ENCODE measurements around the gene FUBP1. TPM values are rescaled to one million over a fixed set of nuclear protein-coding genes. Genes with fewer than 3 reads are reported as not detected.

FUBP1 gene
- total RNA-seq, 1 donor from 2014 or later = 81.2 TPM

DNA sequence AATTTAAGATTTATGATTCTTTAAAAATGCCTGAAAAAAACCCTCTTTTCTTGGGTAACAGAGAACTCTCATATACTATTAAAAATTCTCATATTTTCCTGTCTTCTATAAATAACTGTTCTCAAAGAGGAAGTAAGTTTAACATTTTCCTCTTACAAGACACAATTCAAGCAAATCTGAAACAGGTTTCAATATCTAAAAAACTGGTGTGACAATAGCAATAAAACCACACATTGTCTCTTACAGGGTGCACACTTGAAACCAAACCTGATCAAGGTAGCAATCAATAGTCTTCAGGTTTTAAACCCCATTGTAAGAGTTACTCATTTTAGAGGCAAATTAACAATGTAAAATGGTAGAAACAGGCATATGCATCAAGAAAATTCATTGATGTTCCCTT lies 28.0 kb downstream of the FUBP1 start:
- TF ChIP-seq, protein P1, sequence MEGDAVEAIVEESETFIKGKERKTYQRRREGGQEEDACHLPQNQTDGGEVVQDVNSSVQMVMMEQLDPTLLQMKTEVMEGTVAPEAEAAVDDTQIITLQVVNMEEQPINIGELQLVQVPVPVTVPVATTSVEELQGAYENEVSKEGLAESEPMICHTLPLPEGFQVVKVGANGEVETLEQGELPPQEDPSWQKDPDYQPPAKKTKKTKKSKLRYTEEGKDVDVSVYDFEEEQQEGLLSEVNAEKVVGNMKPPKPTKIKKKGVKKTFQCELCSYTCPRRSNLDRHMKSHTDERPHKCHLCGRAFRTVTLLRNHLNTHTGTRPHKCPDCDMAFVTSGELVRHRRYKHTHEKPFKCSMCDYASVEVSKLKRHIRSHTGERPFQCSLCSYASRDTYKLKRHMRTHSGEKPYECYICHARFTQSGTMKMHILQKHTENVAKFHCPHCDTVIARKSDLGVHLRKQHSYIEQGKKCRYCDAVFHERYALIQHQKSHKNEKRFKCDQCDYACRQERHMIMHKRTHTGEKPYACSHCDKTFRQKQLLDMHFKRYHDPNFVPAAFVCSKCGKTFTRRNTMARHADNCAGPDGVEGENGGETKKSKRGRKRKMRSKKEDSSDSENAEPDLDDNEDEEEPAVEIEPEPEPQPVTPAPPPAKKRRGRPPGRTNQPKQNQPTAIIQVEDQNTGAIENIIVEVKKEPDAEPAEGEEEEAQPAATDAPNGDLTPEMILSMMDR (conservative IDR thresholded peaks at IDR 0.05; ENCODE audit: low read depth, low read length) = no peak
- DNase-seq (ENCODE audit: low read depth) = no peak
- no peak overlapping the region for H3K4me3 ChIP-seq (ENCODE audit: low read depth, low read length)

- TF ChIP-seq, protein P1 (conservative IDR thresholded peaks at IDR 0.05; ENCODE audit: low read depth, low read length) = peak; percentile 31
- no peak overlapping the region for H3K4me3 ChIP-seq (ENCODE audit: low read depth, low read length)
- no peak for DNase-seq (ENCODE audit: low read depth)
These were observed 29.9 kb downstream of the FUBP1 start for GRCh38 chr1:77948841-77949424.

DNA sequence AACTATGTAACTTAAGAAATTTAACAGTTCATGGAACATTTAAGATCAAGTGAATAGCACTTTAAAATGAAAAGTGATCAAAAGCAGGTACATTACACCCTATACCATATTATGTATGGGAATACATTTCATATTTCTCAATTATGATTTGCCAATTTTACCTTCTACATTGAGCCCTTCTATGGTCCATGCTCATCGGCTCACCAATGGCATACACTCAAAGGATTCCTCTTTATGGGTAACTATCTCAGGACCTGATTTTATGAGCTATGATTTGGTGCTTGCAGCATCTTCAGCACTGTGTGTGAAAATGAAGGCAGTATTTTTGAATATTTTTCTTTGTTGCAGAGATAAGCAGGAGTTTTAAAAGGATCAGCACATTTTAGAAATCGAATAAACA lies 33.5 kb downstream of the FUBP1 start:
- TF ChIP-seq, protein P1 (conservative IDR thresholded peaks at IDR 0.05; ENCODE audit: low read depth, low read length) = no peak
- H3K4me3 ChIP-seq (ENCODE audit: low read depth, low read length) = no peak overlapping the region
- no peak for DNase-seq (ENCODE audit: low read depth)

DNA sequence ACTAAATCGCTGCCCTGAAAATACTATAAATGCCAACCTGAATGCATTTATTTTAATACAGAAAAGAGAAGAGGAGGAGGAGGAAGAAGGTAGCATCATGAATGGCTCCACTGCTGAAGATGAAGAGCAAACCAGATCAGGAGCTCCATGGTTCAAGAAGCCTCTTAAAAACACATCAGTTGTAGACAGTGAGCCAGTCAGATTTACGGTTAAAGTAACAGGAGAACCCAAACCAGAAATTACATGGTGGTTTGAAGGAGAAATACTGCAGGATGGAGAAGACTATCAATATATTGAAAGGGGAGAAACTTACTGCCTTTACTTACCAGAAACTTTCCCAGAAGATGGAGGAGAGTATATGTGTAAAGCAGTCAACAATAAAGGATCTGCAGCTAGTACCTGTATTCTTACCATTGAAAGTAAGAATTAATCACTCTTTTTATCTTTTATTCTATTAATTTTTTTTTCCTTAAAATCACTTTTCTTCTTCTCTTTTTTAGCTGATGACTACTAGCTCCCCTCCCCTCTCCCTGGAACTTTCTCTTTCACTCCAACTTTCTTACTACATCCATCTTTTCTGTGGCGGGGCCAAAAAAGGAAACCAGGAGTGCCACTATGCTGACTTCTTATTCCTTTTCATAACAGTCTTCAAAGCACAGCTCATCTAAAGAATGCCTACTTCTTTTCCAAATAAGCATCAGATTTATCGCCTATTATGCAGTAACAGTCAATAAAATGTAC lies 36.3 kb downstream of the FUBP1 start:
- TF ChIP-seq, protein P1 (conservative IDR thresholded peaks at IDR 0.05; ENCODE audit: low read depth, low read length) = no peak
- DNase-seq (ENCODE audit: low read depth) = no peak
- no peak overlapping the region for H3K4me3 ChIP-seq (ENCODE audit: low read depth, low read length)

GRCh38 chr1:77940921-77941570 lies 37.8 kb downstream of the FUBP1 start:
- no peak overlapping the region for H3K4me3 ChIP-seq (ENCODE audit: low read depth, low read length)
- DNase-seq (ENCODE audit: low read depth) = no peak
- TF ChIP-seq, protein P1 (conservative IDR thresholded peaks at IDR 0.05; ENCODE audit: low read depth, low read length) = no peak

DNA sequence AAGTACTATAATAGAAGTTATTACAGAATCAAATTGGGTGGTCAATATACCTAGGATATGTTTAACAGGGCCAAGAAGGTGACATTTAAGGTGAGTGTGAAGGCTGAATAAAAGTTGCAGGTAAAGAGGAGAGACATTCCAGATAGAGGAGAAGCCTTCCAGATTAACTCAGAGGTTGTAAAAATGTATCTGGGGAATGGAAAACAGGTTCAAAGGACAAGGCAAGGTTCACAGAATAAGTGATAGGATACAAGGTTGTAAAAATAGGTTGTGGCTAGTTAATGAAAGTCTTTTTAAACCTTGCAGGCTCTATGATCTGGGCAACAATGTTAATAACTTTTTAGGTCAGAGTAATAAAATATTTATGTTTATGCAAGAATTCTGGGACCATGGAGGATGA lies 40.2 kb downstream of the FUBP1 start:
- DNase-seq (ENCODE audit: low read depth) = no peak
- TF ChIP-seq, protein P1 (conservative IDR thresholded peaks at IDR 0.05; ENCODE audit: low read depth, low read length) = no peak

More for the DNA sequence above, 40.2 kb downstream of the FUBP1 start:
- H3K4me3 ChIP-seq (ENCODE audit: low read depth, low read length) = no peak overlapping the region

Measured in epithelial cell of proximal tubule (primary cell).